Stimulated activated naive CD4-positive, alpha-beta T cell (primary cell): Measurements from ENCODE around the gene KDM4B.

Source experiments
- DNase-seq, 6 experiments: peaks; one replicate each; lab custom pipeline; 2025; lab: John Stamatoyannopoulos, UW

Gene KDM4B

DNA sequence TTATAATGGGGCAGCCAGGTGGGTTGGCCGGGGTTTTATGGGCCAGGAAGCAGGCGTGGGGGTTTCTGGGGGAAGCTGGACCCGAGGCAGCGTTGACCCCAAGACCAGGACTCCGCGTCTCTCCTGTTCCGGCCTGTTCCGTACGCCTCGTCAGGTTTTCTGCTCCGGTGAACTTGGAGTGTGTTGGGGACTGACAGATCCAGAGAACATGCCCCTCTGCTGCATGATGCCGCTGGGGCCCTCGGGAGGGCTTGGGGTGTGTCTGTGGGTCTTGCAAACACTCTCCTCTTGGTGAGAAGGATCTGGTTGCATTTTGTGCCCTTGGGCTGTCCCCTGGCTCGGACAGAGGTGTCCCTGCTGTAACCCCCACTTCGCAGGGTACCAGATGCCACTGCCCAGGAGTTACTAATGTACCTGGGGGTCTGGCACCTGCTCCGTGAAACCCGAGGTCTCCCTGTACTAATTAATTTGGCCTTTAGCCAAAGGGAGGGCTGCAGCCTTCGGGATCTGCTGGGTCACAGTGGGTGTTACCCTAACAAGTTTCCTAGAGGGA is 15.6 kb downstream of the KDM4B start:
- no peak for DNase-seq

DNA sequence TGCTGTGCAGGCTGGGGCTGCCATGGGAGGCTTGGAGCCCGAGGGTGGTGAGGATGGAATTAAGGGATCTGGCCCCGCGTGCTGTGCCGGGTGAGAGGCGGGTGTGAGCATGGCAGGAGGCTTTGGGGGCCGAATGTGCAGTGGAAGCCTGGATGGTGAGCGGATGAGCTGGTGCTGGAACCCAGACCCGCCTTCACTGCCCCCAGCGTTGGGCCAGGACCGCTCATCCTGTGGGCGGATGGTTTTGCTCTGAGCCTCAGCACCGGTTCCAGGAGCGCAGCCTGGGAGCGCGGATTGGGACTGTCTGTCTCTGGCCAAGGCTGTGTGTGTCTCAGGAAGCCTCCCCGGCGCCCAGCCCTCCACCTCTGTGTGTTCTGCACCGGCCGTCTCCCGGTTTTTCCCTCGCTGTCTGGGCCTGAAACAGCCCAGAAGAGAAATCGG is 16.7 kb downstream of the KDM4B start:
- no peak for DNase-seq

DNA sequence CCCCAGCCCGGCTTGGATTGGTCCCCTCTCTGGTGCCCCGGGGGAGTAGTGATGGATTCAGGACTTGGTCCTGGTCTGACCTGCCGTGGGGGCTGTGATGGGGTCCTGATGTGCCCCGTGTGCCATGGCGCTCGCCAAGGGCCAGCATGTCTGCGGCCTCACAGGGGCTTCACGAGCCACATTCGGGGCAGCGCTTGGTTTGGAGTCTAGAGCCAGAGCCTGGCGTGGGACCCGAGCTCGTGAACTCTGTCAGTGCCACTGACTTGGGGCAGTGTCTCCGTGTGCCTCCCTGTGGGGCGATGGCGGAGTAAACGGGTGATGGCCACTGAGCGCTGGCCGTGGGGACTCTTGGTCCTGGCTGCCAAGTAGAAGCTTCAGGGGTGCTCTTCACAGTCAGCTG is 17.1 kb downstream of the KDM4B start:
- no peak for DNase-seq

DNA sequence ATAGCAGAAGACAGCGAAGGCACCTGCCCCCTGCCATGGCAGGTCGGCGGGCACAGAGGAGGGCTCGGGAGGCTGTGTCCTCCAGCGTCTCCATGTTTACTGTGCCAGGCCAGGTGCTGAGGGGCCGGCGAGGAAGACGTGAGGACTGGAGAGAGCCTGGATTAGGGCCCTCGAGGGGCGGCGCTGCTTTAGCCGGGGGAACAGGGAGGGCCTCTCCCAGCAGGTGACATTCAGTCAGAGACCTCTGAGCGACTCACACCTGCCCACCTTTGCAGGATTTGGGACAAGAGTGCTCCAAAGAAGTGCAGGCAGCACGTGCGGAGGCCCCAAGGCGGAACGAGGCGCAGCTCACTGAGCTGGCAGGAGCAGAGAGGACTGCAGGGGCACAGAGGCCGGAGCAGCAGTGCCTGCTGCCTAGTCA is 17.6 kb downstream of the KDM4B start:
- DNase-seq = no peak

DNA sequence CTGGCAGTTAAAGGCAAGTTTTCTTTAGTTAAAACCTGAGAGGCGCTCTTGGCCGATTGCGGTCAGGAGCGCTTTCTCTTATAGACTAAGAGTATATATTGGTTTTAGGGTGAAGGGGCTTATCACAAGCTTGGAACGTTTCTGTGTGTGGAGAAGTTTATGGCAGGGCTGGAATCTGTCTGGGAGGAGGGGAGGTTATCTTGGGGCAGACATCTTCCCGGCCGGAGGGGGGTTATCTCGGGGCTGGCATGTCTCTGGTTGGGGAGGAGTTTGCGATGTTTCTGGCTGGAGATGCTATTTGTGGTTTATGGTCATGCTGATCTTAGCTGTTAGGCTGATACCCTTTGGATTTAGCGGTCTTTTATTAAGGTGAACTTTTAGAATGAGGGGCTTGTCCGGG is 18.3 kb downstream of the KDM4B start:
- no peak for DNase-seq

DNA sequence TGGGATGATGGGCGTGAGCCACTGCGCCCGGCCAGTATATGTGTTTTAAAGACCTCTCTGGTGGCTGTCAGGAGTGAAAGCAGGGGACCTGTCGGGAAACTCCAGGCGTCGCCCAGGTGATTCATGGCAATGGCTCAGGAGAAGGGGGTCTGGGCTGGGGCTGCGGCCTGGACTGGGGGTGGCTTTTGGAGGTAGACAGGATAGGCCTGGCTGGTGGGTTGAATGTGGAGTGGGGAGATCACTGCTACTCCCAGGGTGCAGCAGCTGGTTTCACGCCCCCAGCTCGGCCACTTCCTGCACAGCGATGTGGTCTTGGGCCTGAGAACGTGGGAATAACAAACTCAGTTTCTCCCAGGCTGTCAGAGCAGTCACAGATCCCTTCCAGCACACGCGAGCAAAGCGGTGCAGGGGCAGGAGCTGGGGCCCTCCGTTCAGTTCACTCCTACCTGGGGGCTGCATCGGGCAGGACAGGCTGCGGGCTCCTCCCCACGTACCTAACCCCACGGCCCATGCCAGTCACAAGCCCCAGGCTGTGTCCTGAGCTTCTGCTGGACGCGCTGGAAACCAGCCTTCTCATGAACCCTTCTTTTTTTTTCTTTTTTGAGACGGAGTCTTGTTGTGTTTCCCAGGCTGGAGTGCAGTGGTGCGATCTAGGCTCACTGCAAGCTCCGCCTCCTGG is 18.9 kb downstream of the KDM4B start:
- DNase-seq = no peak

GRCh38 chr19:4988770-4989251 is 19.9 kb downstream of the KDM4B start:
- no peak for DNase-seq

DNA sequence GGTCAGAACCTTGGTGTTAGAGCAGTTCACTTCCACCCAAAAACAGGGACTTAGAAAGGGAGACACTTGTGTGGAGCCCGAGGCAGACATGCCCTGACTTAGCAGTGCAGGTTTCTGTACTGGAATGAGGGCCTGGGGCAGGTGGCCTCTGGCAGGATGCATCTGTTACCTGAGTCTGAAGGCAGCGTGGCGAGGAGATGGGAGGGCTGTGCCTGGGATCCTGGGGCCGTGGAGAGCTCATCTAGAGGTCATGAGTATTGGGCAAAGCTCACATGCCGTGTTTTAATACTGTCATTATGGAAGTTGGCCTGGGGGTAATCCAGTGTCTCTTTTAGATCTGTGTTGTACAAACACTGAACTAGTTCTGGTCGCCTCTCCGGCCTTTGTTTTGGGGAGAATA is 21.4 kb downstream of the KDM4B start:
- DNase-seq = no peak

GRCh38 chr19:4991538-4991937 is 22.6 kb downstream of the KDM4B start:
- DNase-seq = no peak

GRCh38 chr19:4991996-4992698 is 23.2 kb downstream of the KDM4B start:
- no peak for DNase-seq

DNA sequence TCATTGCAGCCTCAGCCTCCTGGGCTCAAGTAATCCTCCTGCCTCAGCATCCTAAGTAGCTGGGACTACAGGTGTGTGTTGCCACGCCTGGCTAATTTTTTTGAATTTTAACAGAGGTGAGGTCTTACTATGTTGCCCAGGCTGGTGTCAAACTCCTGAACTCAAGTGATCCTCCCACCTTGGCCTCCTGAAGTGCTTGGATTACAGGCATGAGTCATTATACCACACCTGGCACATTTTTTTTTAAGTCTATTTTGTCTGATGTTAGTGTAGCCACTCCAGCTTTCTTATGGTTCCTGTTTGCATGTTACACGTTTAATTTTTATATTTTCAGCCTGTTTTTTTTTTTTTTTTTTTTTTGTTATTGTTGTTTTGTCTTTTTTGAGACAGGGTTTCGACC is 24.8 kb downstream of the KDM4B start:
- no peak for DNase-seq

GRCh38 chr19:4996701-4997100 is 27.8 kb downstream of the KDM4B start:
- DNase-seq = no peak

DNA sequence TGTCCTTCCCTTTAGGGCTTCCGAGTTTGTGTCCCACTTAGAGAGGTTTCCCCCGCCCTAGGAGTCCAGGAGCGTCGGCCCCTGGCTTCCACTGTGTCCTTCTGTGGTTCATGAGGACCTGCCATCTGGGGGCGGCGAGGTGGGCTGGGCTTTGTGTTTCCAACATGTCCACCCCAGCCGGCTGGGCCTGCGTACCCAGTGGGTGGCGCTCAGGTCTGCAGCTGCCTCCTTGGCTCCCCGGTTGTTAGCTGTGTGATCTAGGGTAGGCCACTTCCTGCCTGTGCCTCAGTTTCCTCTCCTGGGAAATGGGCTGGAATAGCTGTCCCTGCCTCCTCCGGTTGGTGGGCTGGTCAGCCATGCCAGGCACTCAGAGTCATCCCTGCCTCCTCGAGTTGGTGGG is 28.4 kb downstream of the KDM4B start:
- DNase-seq = no peak

DNA sequence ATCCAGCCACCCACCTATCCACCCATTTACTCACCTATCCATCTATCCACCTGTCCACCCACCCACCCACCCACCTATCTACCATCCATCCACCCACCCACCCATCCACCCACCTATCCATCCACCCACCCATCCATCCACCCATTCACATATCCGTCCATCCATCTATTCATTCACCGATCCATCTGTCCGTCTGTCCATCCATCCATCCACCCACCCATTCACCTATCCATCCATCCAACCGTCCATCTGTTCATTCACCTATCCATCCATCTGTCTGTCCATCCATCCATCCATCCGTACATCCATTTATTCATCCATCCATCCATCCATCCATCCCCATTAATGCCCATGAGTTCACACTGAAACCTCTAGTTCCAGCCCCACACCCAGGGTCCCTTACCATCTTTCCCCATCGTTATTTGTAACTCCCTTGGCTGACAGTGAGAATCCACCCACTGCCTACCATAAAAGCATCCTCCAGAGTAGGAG is 31.3 kb downstream of the KDM4B start:
- DNase-seq = no peak

DNA sequence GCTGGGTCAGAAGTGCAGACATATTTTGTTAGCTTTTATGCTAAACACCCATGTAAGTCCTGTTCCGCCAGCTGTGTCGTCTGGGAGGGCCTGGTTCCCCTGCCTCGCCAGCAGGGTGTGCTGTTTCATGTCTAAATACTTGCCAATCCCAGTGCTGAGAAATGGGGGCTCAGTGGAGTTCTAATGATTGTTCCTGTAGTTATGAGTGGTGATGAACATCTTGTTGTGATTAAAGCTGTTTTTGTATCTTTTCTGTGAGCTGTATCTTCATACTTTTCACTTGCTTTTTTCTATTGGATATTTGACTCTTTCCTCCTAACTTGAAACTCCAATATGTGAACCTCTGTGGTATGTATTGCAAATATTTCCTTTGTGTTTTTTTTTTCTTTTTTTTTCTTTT is 32.7 kb downstream of the KDM4B start:
- peak in 2 of 6 experiments; percentile 17 to 18 for DNase-seq

GRCh38 chr19:5002143-5002542 is 33.2 kb downstream of the KDM4B start:
- DNase-seq = no peak

- DNase-seq = no peak
Measured at GRCh38 chr19:5003781-5004180, 34.9 kb downstream of the KDM4B start.

- DNase-seq = no peak
Measured at GRCh38 chr19:5005096-5005495, 36.2 kb downstream of the KDM4B start.

GRCh38 chr19:5006201-5006600 is 37.3 kb downstream of the KDM4B start:
- no peak for DNase-seq

DNA sequence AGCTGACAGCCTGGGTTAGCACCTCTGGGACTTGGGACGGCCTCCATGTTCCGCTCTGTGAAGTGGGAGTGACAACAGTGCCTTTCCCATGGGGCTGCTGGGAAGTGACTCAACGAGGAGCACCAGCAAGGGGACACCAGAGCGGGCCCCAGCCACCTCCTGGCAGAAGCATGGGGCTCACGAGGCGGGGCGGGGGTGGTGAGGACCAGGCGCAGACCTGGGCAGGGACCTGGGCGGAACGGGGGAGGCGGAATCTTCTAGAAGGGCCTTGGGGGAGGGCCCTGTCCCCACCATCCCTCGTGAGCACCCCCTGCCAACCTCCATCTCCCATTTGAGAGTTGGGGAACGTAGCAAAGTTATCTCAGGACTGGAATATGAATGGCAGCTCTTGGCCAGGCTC is 37.9 kb downstream of the KDM4B start:
- DNase-seq = no peak

- DNase-seq = no peak
Measured at GRCh38 chr19:5011476-5012238, 42.7 kb downstream of the KDM4B start.

DNA sequence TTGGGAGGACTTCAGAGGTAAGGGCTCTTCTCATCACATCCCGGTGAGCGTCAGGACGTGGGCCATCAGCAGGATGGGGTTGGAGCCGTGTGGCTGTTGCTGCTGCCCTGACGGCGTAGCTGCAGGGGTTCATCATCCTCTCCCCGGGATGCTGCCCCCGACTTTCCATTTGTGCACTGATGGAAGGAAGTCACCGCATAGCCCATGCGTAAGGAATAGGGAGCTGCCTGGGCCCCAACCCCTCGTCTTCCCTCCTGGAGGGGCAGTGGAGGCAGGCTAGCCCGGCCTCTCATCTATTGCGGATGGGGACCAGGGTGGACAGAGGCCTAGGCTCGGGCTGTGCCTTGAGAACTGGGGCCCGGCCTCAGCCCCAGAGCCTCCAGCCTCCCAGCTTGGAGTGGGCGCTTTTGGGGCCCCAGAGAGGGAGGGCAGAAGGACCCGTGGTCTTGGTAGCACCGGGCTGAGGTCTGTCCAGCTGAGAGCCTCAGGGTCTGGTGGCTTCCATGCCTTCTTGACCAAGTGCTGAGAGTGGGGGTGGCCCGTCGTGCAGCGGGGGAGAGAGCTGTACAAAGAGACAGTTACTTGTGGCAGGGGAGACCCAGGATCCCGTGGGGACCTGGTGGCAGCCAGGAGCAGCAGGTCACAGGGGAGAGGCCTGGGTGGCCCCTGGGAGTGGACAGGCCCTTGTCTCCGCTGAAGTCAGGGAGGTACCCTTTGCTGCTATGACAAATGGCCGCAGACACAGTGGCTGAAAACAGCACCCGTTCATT is 44.0 kb downstream of the KDM4B start:
- no peak for DNase-seq
